ENCODE data around the gene MRPS27. TPM values are rescaled to one million over a fixed set of nuclear protein-coding genes. Genes with fewer than 3 reads are reported as not detected.

Gene MRPS27
- total and polyA plus RNA-seq, 2 of the 4 experiments (the other 2 are of a cell fraction): 46.9 to 90.5 TPM

DNA sequence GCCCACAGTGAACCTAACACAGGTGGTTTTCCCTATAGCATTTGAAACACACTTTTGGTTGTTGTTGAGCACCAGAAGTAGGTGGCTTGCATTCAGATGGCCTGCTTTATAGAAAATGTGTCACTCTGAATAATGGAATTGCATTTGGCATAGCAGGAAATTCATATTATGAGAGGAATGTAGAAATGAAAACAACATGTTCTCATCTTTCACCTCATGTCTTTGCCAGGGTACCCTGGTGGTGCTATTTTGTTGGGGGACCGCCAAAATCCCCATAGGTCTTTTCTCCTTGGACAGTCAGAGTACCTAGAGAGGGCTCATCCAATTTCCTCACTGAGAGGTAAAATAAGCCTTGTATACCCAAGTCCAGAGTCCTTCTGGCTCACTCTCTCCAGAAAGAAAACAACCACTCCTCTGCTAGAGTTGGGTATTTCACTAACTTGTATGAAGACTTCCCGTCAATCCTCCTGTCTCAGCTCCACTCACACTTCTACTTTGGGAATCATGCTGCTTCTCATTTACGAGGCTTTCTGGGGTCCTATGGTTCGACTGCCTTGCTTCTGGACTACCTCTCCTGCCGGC is 67.4 kb downstream of the MRPS27 start:
- H3K79me1 ChIP-seq (ENCODE audit: low read depth in 1 of 2, low read length in 2 of 2): peaks cover 13 to 40% of the 10 kb centered on the region in 2 experiments
- peak overlapping the region; percentile 33; the same call in 1 of the 2 replicates for H3K23ac ChIP-seq (ENCODE audit: low read depth, low read length)
- no peaks in the 10 kb centered on the region for H3K9me3 ChIP-seq (ENCODE audit: control insufficient read depth, insufficient read depth, low read length)
- TF ChIP-seq FOS (IDR thresholded peaks at IDR 0.05; ENCODE audit: low read depth, low read length): no peak
- TF ChIP-seq, protein P1, sequence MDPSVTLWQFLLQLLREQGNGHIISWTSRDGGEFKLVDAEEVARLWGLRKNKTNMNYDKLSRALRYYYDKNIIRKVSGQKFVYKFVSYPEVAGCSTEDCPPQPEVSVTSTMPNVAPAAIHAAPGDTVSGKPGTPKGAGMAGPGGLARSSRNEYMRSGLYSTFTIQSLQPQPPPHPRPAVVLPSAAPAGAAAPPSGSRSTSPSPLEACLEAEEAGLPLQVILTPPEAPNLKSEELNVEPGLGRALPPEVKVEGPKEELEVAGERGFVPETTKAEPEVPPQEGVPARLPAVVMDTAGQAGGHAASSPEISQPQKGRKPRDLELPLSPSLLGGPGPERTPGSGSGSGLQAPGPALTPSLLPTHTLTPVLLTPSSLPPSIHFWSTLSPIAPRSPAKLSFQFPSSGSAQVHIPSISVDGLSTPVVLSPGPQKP (IDR thresholded peaks at IDR 0.05; ENCODE audit: borderline replicate concordance, low read depth, low read length): no peak
- TF ChIP-seq MXI1 (IDR thresholded peaks at IDR 0.05; ENCODE audit: borderline replicate concordance, low read depth, low read length): no peak
- no peak for TF ChIP-seq MAFK (IDR thresholded peaks at IDR 0.05; ENCODE audit: low read depth, low read length)
- TF ChIP-seq NFE2L2 (IDR thresholded peaks at IDR 0.05; ENCODE audit: low read depth, low read length): no peak
- TF ChIP-seq CHD1 (IDR thresholded peaks at IDR 0.05; ENCODE audit: low read depth, low read length): no peak
- TF ChIP-seq BHLHE40 (IDR thresholded peaks at IDR 0.05; ENCODE audit: low read depth, low read length): no peak
- no peak for TF ChIP-seq POLR2A (IDR thresholded peaks at IDR 0.05; ENCODE audit: low read depth, low read length)
- TF ChIP-seq MAZ (IDR thresholded peaks at IDR 0.05; ENCODE audit: borderline replicate concordance, low read depth, low read length): no peak
- TF ChIP-seq, protein P2, sequence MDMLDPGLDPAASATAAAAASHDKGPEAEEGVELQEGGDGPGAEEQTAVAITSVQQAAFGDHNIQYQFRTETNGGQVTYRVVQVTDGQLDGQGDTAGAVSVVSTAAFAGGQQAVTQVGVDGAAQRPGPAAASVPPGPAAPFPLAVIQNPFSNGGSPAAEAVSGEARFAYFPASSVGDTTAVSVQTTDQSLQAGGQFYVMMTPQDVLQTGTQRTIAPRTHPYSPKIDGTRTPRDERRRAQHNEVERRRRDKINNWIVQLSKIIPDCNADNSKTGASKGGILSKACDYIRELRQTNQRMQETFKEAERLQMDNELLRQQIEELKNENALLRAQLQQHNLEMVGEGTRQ (IDR thresholded peaks at IDR 0.05; ENCODE audit: low read depth, low read length): no peak
- TF ChIP-seq CEBPB (IDR thresholded peaks at IDR 0.05; ENCODE audit: low read depth, low read length): no peak
- no peak for TF ChIP-seq RAD21 (IDR thresholded peaks at IDR 0.05; ENCODE audit: low read length)
- no peak for TF ChIP-seq RCOR1 (IDR thresholded peaks at IDR 0.05; ENCODE audit: insufficient replicate concordance, low read length)
- no peak for TF ChIP-seq RFX5 (IDR thresholded peaks at IDR 0.05; ENCODE audit: low read depth, low read length)
- peak overlapping the region; percentile 64 for H3K14ac ChIP-seq (replicated peaks; ENCODE audit: low read depth, low read length)
- 0 out of 2 replicates have a peak, but pooled peaks cover 2% of the 10 kb centered on the region for H3K9me1 ChIP-seq (ENCODE audit: insufficient read depth, low read length)
- POLR2A ChIA-PET (ENCODE audit: unreplicated experiment): no interaction called here
- BruUV-seq (replicated peaks): no TSS peak
- H3K27me3 ChIP-seq (ENCODE audit: control insufficient read depth, insufficient read depth, low read length): no peaks in the 10 kb centered on the region
- H3K4me2 ChIP-seq (ENCODE audit: low read depth, low read length): peak overlapping the region; percentile 17; the same call in 1 of the 2 replicates
- ATAC-seq (ENCODE audit: low read depth): peak; percentile 48; the same call in 1 of the 2 replicates
- peaks cover 13% of the 10 kb centered on the region for H3K4me1 ChIP-seq (ENCODE audit: control insufficient read depth, insufficient read depth, low read length)
- dilution Hi-C loops (cut with HindIII; ENCODE audit: low sequenced_read_pairs, unreplicated experiment): no loop called here
- peak overlapping the region; percentile 9; the same call in 1 of the 2 replicates for H3K4ac ChIP-seq (ENCODE audit: low read depth, low read length)
- H2AFZ ChIP-seq (replicated peaks; ENCODE audit: low read length, poor library complexity): no peak overlapping the region
- H2AK5ac ChIP-seq (ENCODE audit: low read depth, low read length): no peak overlapping the region; the same call in 1 of the 2 replicates
- in situ Hi-C loops (cut with MboI; ENCODE audit: low sequenced_read_pairs): no loop called here
- peak overlapping the region; percentile 7; the same call in 1 of the 2 replicates for H4K5ac ChIP-seq (ENCODE audit: low read depth, low read length)
- CTCF ChIA-PET: interaction anchor here (1.3 kb wide), 1 partner anchor 13 kb away, joined by 3 read pairs; no protein-coding TSS in a partner anchor
- H2BK120ac ChIP-seq (ENCODE audit: low read depth, low read length): peak overlapping the region; percentile 9; the same call in 1 of the 2 replicates
- no peak overlapping the region for H2BK20ac ChIP-seq (ENCODE audit: low read depth, low read length)
- H3K36me3 ChIP-seq (ENCODE audit: control insufficient read depth, insufficient read depth, low read length): no peaks in the 10 kb centered on the region
- no peak overlapping the region for H3K9ac ChIP-seq (ENCODE audit: low read depth, low read length)
- H3K18ac ChIP-seq (ENCODE audit: low read depth, low read length): peak overlapping the region; percentile 20
- no peak for DNase-seq
- H3K27ac ChIP-seq (ENCODE audit: insufficient read depth, low read length): no peak overlapping the region
- no peak overlapping the region for H2AK9ac ChIP-seq (replicated peaks; ENCODE audit: low read depth, low read length, poor library complexity)
- intact Hi-C loops (cut with micrococcal nuclease): no loop called here
- WGBS, 2 experiments (ENCODE audit: extremely low coverage in 2 of 2, insufficient read length in 1 of 2): 77% methylated on average over 3 of the region's 5 CpGs; no CpG with 5 or more reads in 1 of the 2 experiments
- H2BK15ac ChIP-seq (ENCODE audit: low read depth, low read length): no peak overlapping the region
- H3K4me3 ChIP-seq (ENCODE audit: insufficient read depth, low read depth, low read length): no peak overlapping the region
- no peak overlapping the region for H2BK5ac ChIP-seq (ENCODE audit: low read depth, low read length, poor library complexity, severe bottlenecking)
- H4K8ac ChIP-seq (ENCODE audit: low read depth in 2 of 2, low read length in 2 of 2): 0 out of 4 replicates have a peak overlapping the region, but pooled peaks of 1 of the 2 experiments have one; percentile 8
- H3K56ac ChIP-seq (ENCODE audit: extremely low read depth, insufficient read depth, low read length): no peak overlapping the region
- H4K91ac ChIP-seq (ENCODE audit: insufficient read depth, low read depth, low read length): no peak overlapping the region
- 0 out of 2 replicates have a peak, but pooled peaks cover 4% of the 10 kb centered on the region for H4K20me1 ChIP-seq (ENCODE audit: insufficient read depth, low read length)
